Ishikawa (cell line): Measurements from ENCODE around the gene KIAA1549.

Experiments used
- EGR1 ChIP-seq: IDR thresholded peaks from 2 replicates; pipeline ENCODE4 v1.6.1; 2012
- FOXM1 ChIP-seq: IDR thresholded peaks from 2 replicates; pipeline ENCODE4 v1.6.1; 2012; ENCODE audit warnings: low read depth, borderline replicate concordance
- MAX ChIP-seq: IDR thresholded peaks from 2 replicates; pipeline ENCODE4 v1.6.1; 2012
- NFIC ChIP-seq: IDR thresholded peaks from 2 replicates; pipeline ENCODE4 v1.6.1; 2012
- RAD21 ChIP-seq: IDR thresholded peaks from 2 replicates; pipeline ENCODE4 v1.6.1; 2012; ENCODE audit warnings: low read depth
- TAF1 ChIP-seq: IDR thresholded peaks from 2 replicates; pipeline ENCODE4 v1.6.1; 2012; ENCODE audit warnings: low read depth, mild to moderate bottlenecking
- TEAD4 ChIP-seq: IDR thresholded peaks from 2 replicates; pipeline ENCODE4 v1.6.1; 2012
- USF1 ChIP-seq: IDR thresholded peaks from 2 replicates; pipeline ENCODE4 v1.6.1; 2012

- TF ChIP-seq TEAD4 (no peak), RAD21 (no peak), NFIC (no peak), FOXM1 (no peak), TAF1 (no peak), MAX (no peak), USF1 (no peak), EGR1 (no peak)
Measured at GRCh38 chr7:138878856-138879255, 102.3 kb downstream of the KIAA1549 start.
